Activated CD8-positive, alpha-beta T cell treated with anti-CD3 and anti-CD28 coated beads, Interleukin-2, amount 10 ng/mL, durations not matched to agents 7 days and 5 days (primary cell): ENCODE measurements around the gene A4GALT. TPM values are rescaled to one million over a fixed set of nuclear protein-coding genes. Genes with fewer than 3 reads are reported as not detected.
A peak's percentile ranks its signal among the peaks of the same experiment; 100 is the strongest.
"Not testable (repeated sequence)": the region's sequence is repeated elsewhere in the genome, so short reads cannot be mapped to it uniquely, and the experiment has no call there.

ENCODE experiments used
- ATAC-seq: fragments of 150-1000 bp; cut with Tn5 transposase; one replicate; pipeline ENCODE4 v1.10.0; 2021; ENCODE audit warnings: moderate library complexity
- CTCF ChIA-PET: fragments of 350-600 bp; sonication (Branson Sonifier 250); formaldehyde crosslinking; loops from one replicate; lab custom pipeline; 2021; ENCODE audit warnings: antibody characterized with exemption; lab: Charles Lee
- POLR2A ChIA-PET: fragments of 350-600 bp; sonication (Branson Sonifier 250); formaldehyde crosslinking; loops from one replicate; lab custom pipeline; 2021; ENCODE audit warnings: antibody characterized with exemption; lab: Charles Lee
- DNase-seq: peaks from one replicate; pipeline ENCODE4 v3.0.0-alpha.2; 2020
- H3K27ac Mint-ChIP-seq: one replicate; pipeline ENCODE4 v1.8.0; 2021; ENCODE audit warnings: mild to moderate bottlenecking, mixed read lengths
- H3K27me3 Mint-ChIP-seq: one replicate; pipeline ENCODE4 v1.8.0; 2021; ENCODE audit warnings: low read depth, mixed read lengths
- H3K36me3 Mint-ChIP-seq: one replicate; pipeline ENCODE4 v1.8.0; 2021; ENCODE audit warnings: low read depth, mixed read lengths
- H3K4me1 Mint-ChIP-seq: one replicate; pipeline ENCODE4 v1.8.0; 2021; ENCODE audit warnings: low read depth, mixed read lengths
- H3K4me3 Mint-ChIP-seq: one replicate; pipeline ENCODE4 v1.8.0; 2021; ENCODE audit warnings: mild to moderate bottlenecking, mixed read lengths
- H3K9me3 Mint-ChIP-seq: one replicate; pipeline ENCODE4 v1.8.0; 2022; ENCODE audit warnings: mixed read lengths; ENCODE audit not compliant: insufficient read depth
- total RNA-seq, 2 experiments: library from RNA; stranded (reverse); gene quantifications; one replicate each; pipeline ENCODE4 v1.2.3, GENCODE V29; 2021

Gene A4GALT
- total RNA-seq = under 1 TPM in 1 of 2 experiments, not detected in 1; 0.16 TPM

- H3K4me3 Mint-ChIP-seq = peak within 1 kb of the TSS; percentile 38
- CTCF ChIA-PET = no interaction called here
- ATAC-seq (peak; percentile 72), DNase-seq (no peak)
- no peak within 1 kb of the TSS for H3K27ac Mint-ChIP-seq
- no peaks in the 10 kb centered on the region for H3K9me3 Mint-ChIP-seq
- H3K27me3 Mint-ChIP-seq = peaks cover 49% of the 10 kb centered on the region
- POLR2A ChIA-PET = no interaction called here
- peaks cover 23% of the 10 kb centered on the region for H3K4me1 Mint-ChIP-seq
- no peaks in the 10 kb centered on the region for H3K36me3 Mint-ChIP-seq
These were observed at the start of gene A4GALT for GRCh38 chr22:42720263-42721044. TSS of gene A4GALT (minus strand) at chr22:42720870. CDS start at chr22:42693951, 26,919 bp downstream.

- POLR2A ChIA-PET = no interaction called here
- Mint-ChIP-seq H3K27me3 (no peaks in the 10 kb centered on the region), H3K9me3 (no peaks in the 10 kb centered on the region), H3K27ac (no peak overlapping the region), H3K4me1 (no peaks in the 10 kb centered on the region), H3K4me3 (no peak overlapping the region), H3K36me3 (no peaks in the 10 kb centered on the region)
- CTCF ChIA-PET = no interaction called here
- ATAC-seq (no peak), DNase-seq (no peak)
These were observed 49.7 kb upstream of the A4GALT start for GRCh38 chr22:42770448-42770726.

- Mint-ChIP-seq H3K27ac (no peak overlapping the region), H3K4me1 (no peaks in the 10 kb centered on the region), H3K4me3 (no peak overlapping the region), H3K27me3 (no peaks in the 10 kb centered on the region), H3K36me3 (no peaks in the 10 kb centered on the region), H3K9me3 (no peaks in the 10 kb centered on the region)
- POLR2A ChIA-PET = no interaction called here
- CTCF ChIA-PET = no interaction called here
- DNase-seq = no peak
- ATAC-seq = no peak
These were observed 49.1 kb upstream of the A4GALT start for GRCh38 chr22:42769574-42770447.

- ChIA-PET POLR2A (no interaction called here), CTCF (no interaction called here)
- H3K4me3 Mint-ChIP-seq = no peak overlapping the region
- no peak for DNase-seq
- H3K4me1 Mint-ChIP-seq = no peaks in the 10 kb centered on the region
- no peak for ATAC-seq
- H3K36me3 Mint-ChIP-seq = no peaks in the 10 kb centered on the region
- H3K27me3 Mint-ChIP-seq = no peaks in the 10 kb centered on the region
- no peak overlapping the region for H3K27ac Mint-ChIP-seq
- H3K9me3 Mint-ChIP-seq = no peaks in the 10 kb centered on the region
These were observed 48.5 kb upstream of the A4GALT start for GRCh38 chr22:42769238-42769573.

- Mint-ChIP-seq H3K36me3 (no peaks in the 10 kb centered on the region), H3K27ac (no peak overlapping the region), H3K27me3 (no peaks in the 10 kb centered on the region), H3K4me1 (no peaks in the 10 kb centered on the region), H3K9me3 (no peaks in the 10 kb centered on the region), H3K4me3 (no peak overlapping the region)
- CTCF ChIA-PET = no interaction called here
- DNase-seq (no peak), ATAC-seq (no peak)
- POLR2A ChIA-PET = no interaction called here
These were observed 47.8 kb upstream of the A4GALT start for GRCh38 chr22:42768385-42769035.

GRCh38 chr22:42766860-42767259, 46.2 kb upstream of the A4GALT start:
- ATAC-seq = no peak
- Mint-ChIP-seq H3K36me3 (no peaks in the 10 kb centered on the region), H3K27me3 (no peaks in the 10 kb centered on the region), H3K4me3 (no peak overlapping the region), H3K27ac (no peak overlapping the region), H3K4me1 (no peaks in the 10 kb centered on the region), H3K9me3 (no peaks in the 10 kb centered on the region)
- DNase-seq = no peak
- ChIA-PET POLR2A (no interaction called here), CTCF (no interaction called here)

- DNase-seq (no peak), ATAC-seq (no peak)
- no peak overlapping the region for H3K27ac Mint-ChIP-seq
- ChIA-PET POLR2A (no interaction called here), CTCF (no interaction called here)
- no peaks in the 10 kb centered on the region for H3K36me3 Mint-ChIP-seq
- no peak overlapping the region for H3K4me3 Mint-ChIP-seq
- no peaks in the 10 kb centered on the region for H3K9me3 Mint-ChIP-seq
- no peaks in the 10 kb centered on the region for H3K27me3 Mint-ChIP-seq
- no peaks in the 10 kb centered on the region for H3K4me1 Mint-ChIP-seq
These were observed 44.3 kb upstream of the A4GALT start for GRCh38 chr22:42764895-42765363.

- ATAC-seq (no peak), DNase-seq (no peak)
- POLR2A ChIA-PET = interaction anchor here (0.6 kb wide), 1 partner anchor 303 kb away, joined by 3 read pairs; no protein-coding TSS in a partner anchor
- no peaks in the 10 kb centered on the region for H3K27me3 Mint-ChIP-seq
- H3K36me3 Mint-ChIP-seq = no peaks in the 10 kb centered on the region
- CTCF ChIA-PET = no interaction called here
- H3K27ac Mint-ChIP-seq = no peak overlapping the region
- no peak overlapping the region for H3K4me3 Mint-ChIP-seq
- H3K4me1 Mint-ChIP-seq = no peaks in the 10 kb centered on the region
- no peaks in the 10 kb centered on the region for H3K9me3 Mint-ChIP-seq
These were observed 43.4 kb upstream of the A4GALT start for GRCh38 chr22:42763965-42764480.

GRCh38 chr22:42760806-42761565, 40.3 kb upstream of the A4GALT start:
- POLR2A ChIA-PET = no interaction called here
- H3K36me3 Mint-ChIP-seq = no peaks in the 10 kb centered on the region
- H3K9me3 Mint-ChIP-seq = no peaks in the 10 kb centered on the region
- no peak overlapping the region for H3K27ac Mint-ChIP-seq
- no peaks in the 10 kb centered on the region for H3K4me1 Mint-ChIP-seq
- H3K4me3 Mint-ChIP-seq = no peak overlapping the region
- CTCF ChIA-PET = no interaction called here
- ATAC-seq (no peak), DNase-seq (no peak)
- H3K27me3 Mint-ChIP-seq = no peaks in the 10 kb centered on the region

- Mint-ChIP-seq H3K9me3 (no peaks in the 10 kb centered on the region), H3K4me3 (no peak overlapping the region), H3K4me1 (no peaks in the 10 kb centered on the region), H3K27ac (no peak overlapping the region), H3K27me3 (no peaks in the 10 kb centered on the region), H3K36me3 (no peaks in the 10 kb centered on the region)
- ATAC-seq (no peak), DNase-seq (no peak)
- POLR2A ChIA-PET = no interaction called here
- CTCF ChIA-PET = no interaction called here
These were observed 38.4 kb upstream of the A4GALT start for GRCh38 chr22:42758931-42759629.

- POLR2A ChIA-PET = interaction anchor here (0.6 kb wide), 1 partner anchor 30 kb away, joined by 3 read pairs; no protein-coding TSS in a partner anchor
- H3K4me3 Mint-ChIP-seq, ATAC-seq, CTCF ChIA-PET, H3K9me3 Mint-ChIP-seq, DNase-seq, H3K36me3 Mint-ChIP-seq, H3K27me3 Mint-ChIP-seq, H3K4me1 Mint-ChIP-seq, H3K27ac Mint-ChIP-seq: not testable (repeated sequence)
These were observed 34.9 kb upstream of the A4GALT start for GRCh38 chr22:42755553-42755952.
